GM23338 (cell line): ENCODE results near the gene UBFD1.

Source experiments
- CREB1 ChIP-seq: fragments of 250-450 bp; sonication (Bioruptor Pico); IDR thresholded peaks from 2 replicates; pipeline ENCODE4 v1.5.0; 2020; ENCODE audit warnings: low read depth, mild to moderate bottlenecking, moderate library complexity
- CTCF ChIP-seq, 2 experiments: fragments of 200-600 bp in 1 of 2; sonication (generic) in 1 of 2; conservative IDR thresholded peaks; 2 replicates each; pipeline versions ENCODE4 v1.5.1 to v1.6.1; 2016 to 2017; ENCODE audit warnings: antibody characterized with exemption in 2 of 2, low read depth in 2 of 2, mild to moderate bottlenecking in 2 of 2, moderate library complexity in 1 of 2
- ETS1 ChIP-seq: IDR thresholded peaks from 2 replicates; pipeline ENCODE4 v1.6.1; 2016; ENCODE audit warnings: antibody characterized with exemption
- EZH2 ChIP-seq: fragments of 200-600 bp; sonication (generic); IDR thresholded peaks from one replicate; pipeline ENCODE4 v1.8.0; 2017; ENCODE audit warnings: antibody characterized with exemption, mild to moderate bottlenecking, low read depth; ENCODE audit not compliant: unreplicated experiment
- EZH2phosphoT487 ChIP-seq: fragments of 200-600 bp; sonication (generic); IDR thresholded peaks from one replicate; pipeline ENCODE4 v1.8.1; 2018; ENCODE audit warnings: antibody characterized with exemption; ENCODE audit not compliant: unreplicated experiment
- JUNB ChIP-seq: IDR thresholded peaks from one replicate; pipeline ENCODE4 v1.6.1; 2016; ENCODE audit warnings: antibody characterized with exemption; ENCODE audit not compliant: unreplicated experiment
- NANOG ChIP-seq: IDR thresholded peaks from 2 replicates; pipeline ENCODE4 v1.6.1; 2016; ENCODE audit warnings: antibody characterized with exemption, borderline replicate concordance
- POLR2AphosphoS5 ChIP-seq: IDR thresholded peaks from 2 replicates; pipeline ENCODE4 v1.6.1; 2016; ENCODE audit warnings: antibody characterized with exemption, low read depth
- REST ChIP-seq: IDR thresholded peaks from one replicate; pipeline ENCODE4 v1.6.1; 2018; ENCODE audit warnings: antibody characterized with exemption; ENCODE audit not compliant: unreplicated experiment
- STAT1 ChIP-seq: IDR thresholded peaks from one replicate; pipeline ENCODE4 v1.6.1; 2016; ENCODE audit warnings: antibody characterized with exemption; ENCODE audit not compliant: unreplicated experiment
- ZNF114 ChIP-seq: fragments of 250-450 bp; sonication (Bioruptor Pico); IDR thresholded peaks from 2 replicates; pipeline ENCODE4 v1.5.0; 2020; ENCODE audit warnings: mild to moderate bottlenecking, moderate library complexity
- ZNF331 ChIP-seq: fragments of 250-450 bp; sonication (Bioruptor Pico); IDR thresholded peaks from 2 replicates; pipeline ENCODE4 v1.5.0; 2020; ENCODE audit warnings: low read depth, mild to moderate bottlenecking, moderate library complexity
- ZNF462 ChIP-seq: fragments of 250-450 bp; sonication (Bioruptor Pico); IDR thresholded peaks from 2 replicates; pipeline ENCODE4 v1.5.0; 2020; ENCODE audit warnings: mild to moderate bottlenecking, moderate library complexity

GRCh38 chr16:23567602-23568001, 10.1 kb downstream of the UBFD1 start:
- no peak for TF ChIP-seq CTCF (conservative IDR thresholded peaks at IDR 0.05; ENCODE audit: low read depth in 2 of 2)
- TF ChIP-seq POLR2AphosphoS5, result no peak
- no peak for TF ChIP-seq ZNF331
- TF ChIP-seq REST, result no peak
- TF ChIP-seq ZNF114, result no peak
- no peak for TF ChIP-seq EZH2
- no peak for TF ChIP-seq ZNF462 (CRISPR knock-in tag)
- TF ChIP-seq EZH2phosphoT487, result no peak
- no peak for TF ChIP-seq ETS1
- no peak for TF ChIP-seq STAT1
- TF ChIP-seq CREB1, result no peak
- no peak for TF ChIP-seq NANOG
- no peak for TF ChIP-seq JUNB
